ENCODE measurements around the gene GAMT.

GAMT gene

GRCh38 chr19:1395194-1396018, 5.9 kb downstream of the GAMT start:
- H3K36me3 ChIP-seq (ENCODE audit: insufficient read depth, insufficient read length, low read length), result peaks cover 66% of the 10 kb centered on the region
- peaks cover 20% of the 10 kb centered on the region for H3K4me1 ChIP-seq (ENCODE audit: insufficient read depth, insufficient read length)
- H3K4me3 ChIP-seq (ENCODE audit: insufficient read length, low read depth), result no peak overlapping the region
- peak overlapping the region; percentile 51 for H3K9ac ChIP-seq (ENCODE audit: insufficient read length, low read depth)
- no peak for DNase-seq (ENCODE audit: low read depth, low spot score)
- no peaks in the 10 kb centered on the region for H3K27me3 ChIP-seq (ENCODE audit: insufficient read depth, insufficient read length)
- H3K9me3 ChIP-seq (ENCODE audit: insufficient read depth, low read length), result no peaks in the 10 kb centered on the region
- TF ChIP-seq YY1 (IDR thresholded peaks at IDR 0.05; ENCODE audit: insufficient read depth, insufficient read length), result no peak
- no peak for TF ChIP-seq ZNF274 (IDR thresholded peaks at IDR 0.05; ENCODE audit: low read depth, low read length)
- no peak for TF ChIP-seq SUZ12 (IDR thresholded peaks at IDR 0.05; ENCODE audit: extremely low read depth, insufficient read depth, insufficient read length)

GRCh38 chr19:1394252-1395193, 6.8 kb downstream of the GAMT start:
- H3K4me1 ChIP-seq (ENCODE audit: insufficient read depth, insufficient read length), result peaks cover 15% of the 10 kb centered on the region

GRCh38 chr19:1393841-1394240, 7.5 kb downstream of the GAMT start:
- TF ChIP-seq SUZ12 (IDR thresholded peaks at IDR 0.05; ENCODE audit: extremely low read depth, insufficient read depth, insufficient read length), result no peak
- no peak for TF ChIP-seq ZNF274 (IDR thresholded peaks at IDR 0.05; ENCODE audit: low read depth, low read length)
- no peak for TF ChIP-seq YY1 (IDR thresholded peaks at IDR 0.05; ENCODE audit: insufficient read depth, insufficient read length)
- peaks cover 15% of the 10 kb centered on the region for H3K4me1 ChIP-seq (ENCODE audit: insufficient read depth, insufficient read length)
- no peaks in the 10 kb centered on the region for H3K9me3 ChIP-seq (ENCODE audit: insufficient read depth, low read length)
- DNase-seq (ENCODE audit: low read depth, low spot score), result no peak
- peak overlapping the region; percentile 21 for H3K9ac ChIP-seq (ENCODE audit: insufficient read length, low read depth)
- H3K36me3 ChIP-seq (ENCODE audit: insufficient read depth, insufficient read length, low read length), result peaks cover 69% of the 10 kb centered on the region
- H3K4me3 ChIP-seq (ENCODE audit: insufficient read length, low read depth), result no peak overlapping the region
- H3K27me3 ChIP-seq (ENCODE audit: insufficient read depth, insufficient read length), result no peaks in the 10 kb centered on the region

More at GRCh38 chr19:1394252-1395193, 6.8 kb downstream of the GAMT start:
- Histone ChIP-seq H3K4me3 (ENCODE audit: insufficient read length, low read depth) (no peak overlapping the region), H3K9ac (ENCODE audit: insufficient read length, low read depth) (peak overlapping the region; percentile 32), H3K36me3 (ENCODE audit: insufficient read depth, insufficient read length, low read length) (peaks cover 70% of the 10 kb centered on the region), H3K27me3 (ENCODE audit: insufficient read depth, insufficient read length) (no peaks in the 10 kb centered on the region), H3K9me3 (ENCODE audit: insufficient read depth, low read length) (no peaks in the 10 kb centered on the region)
- DNase-seq (ENCODE audit: low read depth, low spot score), result no peak
- TF ChIP-seq ZNF274 (IDR thresholded peaks at IDR 0.05; ENCODE audit: low read depth, low read length) (no peak), SUZ12 (IDR thresholded peaks at IDR 0.05; ENCODE audit: extremely low read depth, insufficient read depth, insufficient read length) (no peak), YY1 (IDR thresholded peaks at IDR 0.05; ENCODE audit: insufficient read depth, insufficient read length) (no peak)

GRCh38 chr19:1392939-1393530, 8.3 kb downstream of the GAMT start:
- no peak for DNase-seq (ENCODE audit: low read depth, low spot score)
- H3K9me3 ChIP-seq (ENCODE audit: insufficient read depth, low read length), result no peaks in the 10 kb centered on the region
- peak overlapping the region; percentile 42 for H3K9ac ChIP-seq (ENCODE audit: insufficient read length, low read depth)
- TF ChIP-seq SUZ12 (IDR thresholded peaks at IDR 0.05; ENCODE audit: extremely low read depth, insufficient read depth, insufficient read length), result no peak
- TF ChIP-seq ZNF274 (IDR thresholded peaks at IDR 0.05; ENCODE audit: low read depth, low read length), result no peak
- TF ChIP-seq YY1 (IDR thresholded peaks at IDR 0.05; ENCODE audit: insufficient read depth, insufficient read length), result no peak
- no peak overlapping the region for H3K4me3 ChIP-seq (ENCODE audit: insufficient read length, low read depth)
- H3K4me1 ChIP-seq (ENCODE audit: insufficient read depth, insufficient read length), result peaks cover 15% of the 10 kb centered on the region
- no peaks in the 10 kb centered on the region for H3K27me3 ChIP-seq (ENCODE audit: insufficient read depth, insufficient read length)
- peaks cover 73% of the 10 kb centered on the region for H3K36me3 ChIP-seq (ENCODE audit: insufficient read depth, insufficient read length, low read length)

- DNase-seq (ENCODE audit: low read depth, low spot score), result no peak
- H3K36me3 ChIP-seq (ENCODE audit: insufficient read depth, insufficient read length, low read length), result peaks cover 69% of the 10 kb centered on the region
- H3K27me3 ChIP-seq (ENCODE audit: insufficient read depth, insufficient read length), result no peaks in the 10 kb centered on the region
- no peak overlapping the region for H3K9ac ChIP-seq (ENCODE audit: insufficient read length, low read depth)
- H3K9me3 ChIP-seq (ENCODE audit: insufficient read depth, low read length), result no peaks in the 10 kb centered on the region
- TF ChIP-seq YY1 (IDR thresholded peaks at IDR 0.05; ENCODE audit: insufficient read depth, insufficient read length) (no peak), ZNF274 (IDR thresholded peaks at IDR 0.05; ENCODE audit: low read depth, low read length) (no peak), SUZ12 (IDR thresholded peaks at IDR 0.05; ENCODE audit: extremely low read depth, insufficient read depth, insufficient read length) (no peak)
- peaks cover 15% of the 10 kb centered on the region for H3K4me1 ChIP-seq (ENCODE audit: insufficient read depth, insufficient read length)
- H3K4me3 ChIP-seq (ENCODE audit: insufficient read length, low read depth), result no peak overlapping the region
Observed at GRCh38 chr19:1392407-1392806, 8.9 kb downstream of the GAMT start.

- Histone ChIP-seq H3K36me3 (ENCODE audit: insufficient read depth, insufficient read length, low read length) (peaks cover 76% of the 10 kb centered on the region), H3K9ac (ENCODE audit: insufficient read length, low read depth) (no peak overlapping the region), H3K27me3 (ENCODE audit: insufficient read depth, insufficient read length) (no peaks in the 10 kb centered on the region), H3K9me3 (ENCODE audit: insufficient read depth, low read length) (no peaks in the 10 kb centered on the region), H3K4me3 (ENCODE audit: insufficient read length, low read depth) (no peak overlapping the region), H3K4me1 (ENCODE audit: insufficient read depth, insufficient read length) (peaks cover 12% of the 10 kb centered on the region)
- DNase-seq (ENCODE audit: low read depth, low spot score), result no peak
- TF ChIP-seq ZNF274 (IDR thresholded peaks at IDR 0.05; ENCODE audit: low read depth, low read length), result no peak
- TF ChIP-seq YY1 (IDR thresholded peaks at IDR 0.05; ENCODE audit: insufficient read depth, insufficient read length), result no peak
- no peak for TF ChIP-seq SUZ12 (IDR thresholded peaks at IDR 0.05; ENCODE audit: extremely low read depth, insufficient read depth, insufficient read length)
Observed at GRCh38 chr19:1390890-1391423, 10.4 kb downstream of the GAMT start.

Data from NT2/D1 (cell line).